Measurements from ENCODE around the gene RGMB.

- TF ChIP-seq CTCF (IDR thresholded peaks at IDR 0.05; ENCODE audit: low read depth, low read length), result no peak
- TF ChIP-seq MAX (IDR thresholded peaks at IDR 0.05; ENCODE audit: low read depth, low read length), result no peak
These were observed 36.7 kb downstream of the RGMB start for GRCh38 chr5:98810206-98810605.

Measured in NB4 (cell line).